ENCODE measurements around the gene AQP4. TPM values are rescaled to one million over a fixed set of nuclear protein-coding genes. Genes with fewer than 3 reads are reported as not detected.

Gene AQP4, protein sequence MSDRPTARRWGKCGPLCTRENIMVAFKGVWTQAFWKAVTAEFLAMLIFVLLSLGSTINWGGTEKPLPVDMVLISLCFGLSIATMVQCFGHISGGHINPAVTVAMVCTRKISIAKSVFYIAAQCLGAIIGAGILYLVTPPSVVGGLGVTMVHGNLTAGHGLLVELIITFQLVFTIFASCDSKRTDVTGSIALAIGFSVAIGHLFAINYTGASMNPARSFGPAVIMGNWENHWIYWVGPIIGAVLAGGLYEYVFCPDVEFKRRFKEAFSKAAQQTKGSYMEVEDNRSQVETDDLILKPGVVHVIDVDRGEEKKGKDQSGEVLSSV
- total RNA-seq = not detected
- not detected for total RNA-seq (2013)

DNA sequence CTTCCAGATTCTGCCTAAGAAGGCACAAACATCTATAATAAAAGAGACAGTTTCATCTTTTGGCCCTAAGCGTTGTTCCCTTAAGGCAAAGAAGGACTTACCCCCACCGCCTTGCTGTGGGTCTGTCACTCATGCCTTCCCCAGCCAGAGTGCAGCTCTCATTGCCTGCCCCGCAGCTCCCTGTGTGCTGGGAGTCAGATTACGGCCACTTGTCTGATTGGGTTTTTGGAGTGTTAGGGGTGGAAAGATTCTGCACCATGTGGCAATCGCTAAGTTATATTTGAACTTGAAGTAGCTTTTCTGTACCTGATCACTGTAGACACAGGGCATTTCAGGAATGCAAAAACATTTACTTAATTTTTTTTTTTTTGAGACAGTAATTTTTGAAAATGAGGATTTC, at the start of gene AQP4:
TSS of gene AQP4 (minus strand) at position 151 of the 400 bp plus-strand sequence. CDS start at position 133, 18 bp downstream.
- H3K36me3 Mint-ChIP-seq = no peaks in the 10 kb centered on the region
- TF ChIP-seq, protein P1, sequence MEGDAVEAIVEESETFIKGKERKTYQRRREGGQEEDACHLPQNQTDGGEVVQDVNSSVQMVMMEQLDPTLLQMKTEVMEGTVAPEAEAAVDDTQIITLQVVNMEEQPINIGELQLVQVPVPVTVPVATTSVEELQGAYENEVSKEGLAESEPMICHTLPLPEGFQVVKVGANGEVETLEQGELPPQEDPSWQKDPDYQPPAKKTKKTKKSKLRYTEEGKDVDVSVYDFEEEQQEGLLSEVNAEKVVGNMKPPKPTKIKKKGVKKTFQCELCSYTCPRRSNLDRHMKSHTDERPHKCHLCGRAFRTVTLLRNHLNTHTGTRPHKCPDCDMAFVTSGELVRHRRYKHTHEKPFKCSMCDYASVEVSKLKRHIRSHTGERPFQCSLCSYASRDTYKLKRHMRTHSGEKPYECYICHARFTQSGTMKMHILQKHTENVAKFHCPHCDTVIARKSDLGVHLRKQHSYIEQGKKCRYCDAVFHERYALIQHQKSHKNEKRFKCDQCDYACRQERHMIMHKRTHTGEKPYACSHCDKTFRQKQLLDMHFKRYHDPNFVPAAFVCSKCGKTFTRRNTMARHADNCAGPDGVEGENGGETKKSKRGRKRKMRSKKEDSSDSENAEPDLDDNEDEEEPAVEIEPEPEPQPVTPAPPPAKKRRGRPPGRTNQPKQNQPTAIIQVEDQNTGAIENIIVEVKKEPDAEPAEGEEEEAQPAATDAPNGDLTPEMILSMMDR (IDR thresholded peaks at IDR 0.05) = no peak
- ATAC-seq (no peak), DNase-seq (no peak)
- H3K9me3 Mint-ChIP-seq = peaks cover 2 to 5% of the 10 kb centered on the region in 2 donors
- H3K4me3 Mint-ChIP-seq = no peak within 1 kb of the TSS
- Histone ChIP-seq H3K9me3 (ENCODE audit: control insufficient read depth, insufficient read depth, low read length) (no peaks in the 10 kb centered on the region), H3K27ac (ENCODE audit: low read length) (no peak within 1 kb of the TSS), H3K4me1 (ENCODE audit: control insufficient read depth, insufficient read depth, low read length) (no peaks in the 10 kb centered on the region), H3K27me3 (ENCODE audit: control insufficient read depth, insufficient read depth, low read length) (no peaks in the 10 kb centered on the region), H3K4me3 (ENCODE audit: low read length) (no peak within 1 kb of the TSS), H3K36me3 (ENCODE audit: control insufficient read depth, insufficient read depth, low read length) (no peaks in the 10 kb centered on the region)
- no peak within 1 kb of the TSS for H3K27ac Mint-ChIP-seq
- WGBS (ENCODE audit: insufficient coverage) = 87% methylated on average over 5 of the region's 5 CpGs
- H3K27me3 Mint-ChIP-seq (ENCODE audit: low read depth in 2 of 2) = peaks cover 9 to 13% of the 10 kb centered on the region in 2 donors
- intact Hi-C loops (cut with micrococcal nuclease) = loop anchor here (10.0 kb wide), 1 partner anchor 61 kb away; no protein-coding TSS in a partner anchor
- no peaks in the 10 kb centered on the region for H3K4me1 Mint-ChIP-seq

DNA sequence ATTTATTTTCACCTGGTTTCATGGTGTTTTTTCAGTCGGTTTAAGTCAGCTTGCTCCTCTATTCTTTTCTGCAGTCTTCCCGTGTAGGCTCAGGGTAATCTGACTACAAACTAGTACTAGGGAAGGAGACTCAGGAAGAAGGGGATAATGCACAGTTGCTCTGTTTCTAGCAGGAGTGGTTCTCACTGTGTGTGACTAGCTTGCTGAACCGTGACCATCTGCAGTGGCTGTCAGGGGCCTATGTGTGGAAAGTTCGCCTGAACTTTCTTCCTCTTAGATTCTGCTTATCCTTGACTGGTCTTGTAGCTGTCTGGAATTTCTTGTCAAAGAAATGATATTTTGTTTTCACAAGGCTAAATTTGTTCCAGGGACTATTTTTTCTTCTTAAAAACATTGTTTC, 46.3 kb upstream of the AQP4 start:
- Histone ChIP-seq H3K9me3 (ENCODE audit: control insufficient read depth, insufficient read depth, low read length) (no peaks in the 10 kb centered on the region), H3K4me3 (ENCODE audit: low read length) (no peak overlapping the region), H3K27ac (ENCODE audit: low read length) (no peak overlapping the region), H3K27me3 (ENCODE audit: control insufficient read depth, insufficient read depth, low read length) (no peaks in the 10 kb centered on the region), H3K4me1 (ENCODE audit: control insufficient read depth, insufficient read depth, low read length) (no peaks in the 10 kb centered on the region), H3K36me3 (ENCODE audit: control insufficient read depth, insufficient read depth, low read length) (no peaks in the 10 kb centered on the region)
- no peak for DNase-seq
- TF ChIP-seq, protein P1 (IDR thresholded peaks at IDR 0.05) = no peak
- no peak for ATAC-seq
- intact Hi-C loops (cut with micrococcal nuclease) = no loop called here
- Mint-ChIP-seq H3K36me3 (no peaks in the 10 kb centered on the region), H3K27ac (no peak overlapping the region), H3K4me3 (no peak overlapping the region), H3K27me3 (ENCODE audit: low read depth in 2 of 2) (no peaks in the 10 kb centered on the region), H3K4me1 (no peaks in the 10 kb centered on the region), H3K9me3 (peaks cover 6% of the 10 kb centered on the region in 2 donors)
- 81% methylated on average over 4 of the region's 4 CpGs for WGBS (ENCODE audit: insufficient coverage)

DNA sequence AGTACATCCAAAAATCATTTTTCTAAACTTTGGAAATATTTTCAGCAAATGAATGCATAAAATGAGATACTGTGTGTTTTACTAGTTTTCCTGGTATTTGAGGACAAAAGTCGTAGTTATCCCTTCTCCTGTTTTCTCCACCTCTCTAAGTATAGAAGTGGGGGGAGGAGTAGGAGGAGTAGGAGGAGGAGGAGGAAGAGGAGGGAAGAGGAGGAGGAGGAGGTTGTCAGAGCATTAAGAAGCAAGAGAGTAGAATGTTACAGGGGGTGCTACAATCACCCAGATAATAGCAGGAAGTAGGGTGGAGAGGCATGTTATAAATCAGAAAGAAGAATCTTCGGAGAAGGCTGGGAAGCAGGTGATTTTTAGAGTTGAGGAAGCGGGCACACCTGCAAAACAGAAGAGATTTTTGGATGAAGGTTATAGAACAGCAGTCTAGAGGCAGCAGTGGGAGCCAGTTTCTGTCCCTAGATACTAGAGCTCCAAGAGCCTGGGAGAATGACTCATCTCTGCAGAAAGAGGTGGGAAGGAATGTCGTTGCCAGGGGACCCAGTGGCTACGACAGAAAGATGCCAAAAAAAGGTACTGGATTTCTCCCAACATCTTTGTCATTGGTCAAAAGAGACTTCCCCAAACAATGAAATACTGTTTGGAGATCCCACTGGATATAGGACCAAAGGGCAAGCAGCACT, 44.2 kb upstream of the AQP4 start:
- Mint-ChIP-seq H3K4me3 (no peak overlapping the region), H3K27me3 (ENCODE audit: low read depth in 2 of 2) (no peaks in the 10 kb centered on the region), H3K9me3 (peaks cover 8 to 9% of the 10 kb centered on the region in 2 donors), H3K4me1 (no peaks in the 10 kb centered on the region), H3K36me3 (no peaks in the 10 kb centered on the region), H3K27ac (no peak overlapping the region)
- no peaks in the 10 kb centered on the region for H3K27me3 ChIP-seq (ENCODE audit: control insufficient read depth, insufficient read depth, low read length)
- intact Hi-C loops (cut with micrococcal nuclease) = no loop called here
- H3K4me3 ChIP-seq (ENCODE audit: low read length) = no peak overlapping the region
- H3K4me1 ChIP-seq (ENCODE audit: control insufficient read depth, insufficient read depth, low read length) = no peaks in the 10 kb centered on the region
- DNase-seq (no peak), ATAC-seq (no peak)
- TF ChIP-seq, protein P1 (IDR thresholded peaks at IDR 0.05) = no peak
- no peaks in the 10 kb centered on the region for H3K36me3 ChIP-seq (ENCODE audit: control insufficient read depth, insufficient read depth, low read length)
- 84% methylated on average over 4 of the region's 5 CpGs for whole genome bisulfite sequencing (ENCODE audit: insufficient coverage)
- no peaks in the 10 kb centered on the region for H3K9me3 ChIP-seq (ENCODE audit: control insufficient read depth, insufficient read depth, low read length)
- H3K27ac ChIP-seq (ENCODE audit: low read length) = no peak overlapping the region
